SK-N-SH (cell line): Measurements from ENCODE around the gene KRT23.

ENCODE experiments used
- CTCF ChIP-seq: fragments of 200-600 bp; sonication (generic); IDR thresholded peaks from 2 replicates; pipeline ENCODE4 v1.6.1; 2017; ENCODE audit warnings: antibody characterized with exemption, mild to moderate bottlenecking, moderate library complexity
- EP300 ChIP-seq, 2 experiments: IDR thresholded peaks; 2 replicates each; pipeline versions ENCODE4 v1.4.0 to v1.6.1; 2012; ENCODE audit warnings: borderline replicate concordance in 1 of 2, low read depth in 1 of 2, low read length in 1 of 2
- GATA2 ChIP-seq: sonication (generic); formaldehyde crosslinking; IDR thresholded peaks from 2 replicates; pipeline ENCODE4 v1.5.0; 2020; ENCODE audit warnings: mild to moderate bottlenecking, missing genetic modification reagents
- POLR2AphosphoS5 ChIP-seq: IDR thresholded peaks from 2 replicates; pipeline ENCODE4 v1.6.1; 2012; ENCODE audit warnings: low read depth, low read length
- RAD21 ChIP-seq: IDR thresholded peaks from 2 replicates; pipeline ENCODE4 v1.6.1; 2012; ENCODE audit warnings: mild to moderate bottlenecking, low read length
- RXRA ChIP-seq: IDR thresholded peaks from 2 replicates; pipeline ENCODE4 v1.4.0; 2012; ENCODE audit warnings: low read depth, mild to moderate bottlenecking, borderline replicate concordance
- TAF1 ChIP-seq: IDR thresholded peaks from 2 replicates; pipeline ENCODE4 v1.6.1; 2012; ENCODE audit warnings: low read depth, mild to moderate bottlenecking, low read length, moderate library complexity, borderline replicate concordance
- TEAD4 ChIP-seq: IDR thresholded peaks from 2 replicates; pipeline ENCODE4 v1.4.0; 2012; ENCODE audit warnings: mild to moderate bottlenecking, borderline replicate concordance; ENCODE audit not compliant: insufficient read depth
- USF2 ChIP-seq: fragments of 150-350 bp; IDR thresholded peaks from 2 replicates; pipeline ENCODE4 v1.6.1; 2017; ENCODE audit warnings: antibody characterized with exemption, low read length, low read depth, borderline replicate concordance

GRCh38 chr17:40916366-40916765, 21.1 kb downstream of the KRT23 start:
- TF ChIP-seq CTCF (no peak), GATA2 (CRISPR knock-in tag) (no peak), RXRA (no peak), RAD21 (no peak), USF2 (no peak), EP300 (IDR thresholded peaks at IDR 0.05; ENCODE audit: borderline replicate concordance in 1 of 2, low read depth in 1 of 2, low read length in 1 of 2) (no peak), TEAD4 (no peak), POLR2AphosphoS5 (no peak), TAF1 (no peak)
